COLO829 (cell line): Measurements from ENCODE around the gene MAGEF1.
"Not testable (repeated sequence)": the region's sequence is repeated elsewhere in the genome, so short reads cannot be mapped to it uniquely, and the experiment has no call there.

Experiments
- DNase-seq: peaks from one replicate; pipeline ENCODE4 v3.0.0; 2012; ENCODE audit warnings: low spot score

MAGEF1 gene

GRCh38 chr3:184742676-184743135, 30.8 kb upstream of the MAGEF1 start:
- DNase-seq = no peak

GRCh38 chr3:184741798-184742675, 30.2 kb upstream of the MAGEF1 start:
- no peak for DNase-seq

- DNase-seq = no peak
Measured at GRCh38 chr3:184741259-184741556, 29.3 kb upstream of the MAGEF1 start.

GRCh38 chr3:184740509-184741258, 28.8 kb upstream of the MAGEF1 start:
- DNase-seq = no peak

- no peak for DNase-seq
Measured at GRCh38 chr3:184739594-184740505, 28.0 kb upstream of the MAGEF1 start.

GRCh38 chr3:184738982-184739381, 27.1 kb upstream of the MAGEF1 start:
- DNase-seq = no peak

GRCh38 chr3:184738506-184738890, 26.6 kb upstream of the MAGEF1 start:
- DNase-seq = no peak

- peak; percentile 48 for DNase-seq
Measured at GRCh38 chr3:184737641-184738505, 26.0 kb upstream of the MAGEF1 start.

- DNase-seq = no peak
Measured at GRCh38 chr3:184737063-184737462, 25.2 kb upstream of the MAGEF1 start.

- no peak for DNase-seq
Measured at GRCh38 chr3:184734903-184735701, 23.2 kb upstream of the MAGEF1 start.

GRCh38 chr3:184733971-184734608, 22.2 kb upstream of the MAGEF1 start:
- no peak for DNase-seq

GRCh38 chr3:184733181-184733580, 21.3 kb upstream of the MAGEF1 start:
- DNase-seq = no peak

GRCh38 chr3:184731786-184732537, 20.1 kb upstream of the MAGEF1 start:
- DNase-seq = no peak

- DNase-seq = no peak
Measured at GRCh38 chr3:184730924-184731323, 19.1 kb upstream of the MAGEF1 start.

GRCh38 chr3:184729154-184729553, 17.3 kb upstream of the MAGEF1 start:
- not testable (repeated sequence) for DNase-seq

- DNase-seq = no peak
Measured at GRCh38 chr3:184728010-184728527, 16.2 kb upstream of the MAGEF1 start.

- DNase-seq = peak; percentile 76
Measured at GRCh38 chr3:184727357-184728009, 15.6 kb upstream of the MAGEF1 start.

GRCh38 chr3:184726497-184726896, 14.6 kb upstream of the MAGEF1 start:
- no peak for DNase-seq
